HEK293T (cell line): ENCODE results near the gene ZNF319.

Experiments used
- ARNT ChIP-seq: fragments of 450-650 bp; IDR thresholded peaks from 2 replicates; pipeline ENCODE4 v1.6.1; 2017; ENCODE audit warnings: mild to moderate bottlenecking
- FOXA1 ChIP-seq: fragments of 450-650 bp; IDR thresholded peaks from 2 replicates; pipeline ENCODE4 v1.6.1; 2016; ENCODE audit warnings: mild to moderate bottlenecking
- FOXK2 ChIP-seq: fragments of 450-650 bp; IDR thresholded peaks from 2 replicates; pipeline ENCODE4 v1.6.1; 2016; ENCODE audit warnings: mild to moderate bottlenecking
- L3MBTL2 ChIP-seq: fragments of 450-650 bp; conservative IDR thresholded peaks from 2 replicates; pipeline ENCODE4 v1.6.1; 2016; ENCODE audit warnings: mild to moderate bottlenecking
- LEF1 ChIP-seq: fragments of 450-650 bp; IDR thresholded peaks from 2 replicates; pipeline ENCODE4 v1.6.1; 2017; ENCODE audit warnings: mild to moderate bottlenecking, borderline replicate concordance
- SP1 ChIP-seq: fragments of 450-650 bp; IDR thresholded peaks from 2 replicates; pipeline ENCODE4 v1.6.1; 2017
- SUZ12 ChIP-seq: fragments of 450-650 bp; IDR thresholded peaks from 2 replicates; pipeline ENCODE4 v1.6.1; 2016; ENCODE audit warnings: mild to moderate bottlenecking
- TARDBP ChIP-seq: fragments of 450-650 bp; IDR thresholded peaks from 2 replicates; pipeline ENCODE4 v1.6.1; 2016
- ZNF384 ChIP-seq: fragments of 450-650 bp; IDR thresholded peaks from 2 replicates; pipeline ENCODE4 v1.6.1; 2016

GRCh38 chr16:57993897-57994296, 6.6 kb downstream of the ZNF319 start:
- no peak for TF ChIP-seq L3MBTL2
- no peak for TF ChIP-seq LEF1
- no peak for TF ChIP-seq TARDBP
- no peak for TF ChIP-seq SP1
- no peak for TF ChIP-seq SUZ12
- TF ChIP-seq ZNF384, result no peak
- TF ChIP-seq ARNT, result no peak
- no peak for TF ChIP-seq FOXK2
- no peak for TF ChIP-seq FOXA1
